Pancreas (tissue), 10 donors: ENCODE results near the gene CLK1. TPM values are rescaled to one million over a fixed set of nuclear protein-coding genes. Genes with fewer than 3 reads are reported as not detected.

Experiments used
- ATAC-seq, 4 donors: fragments of 200-7000 bp; cut with Tn5 transposase; one replicate each; pipeline versions ENCODE4 v1.8.0 to v1.9.1; 2020; ENCODE audit warnings: mild to moderate bottlenecking in 4 of 4, moderate library complexity in 4 of 4
- DNase-seq, 6 donors: peaks; one replicate each; pipeline ENCODE4 v3.0.0-alpha.2; 2020
- FAIRE-seq: peaks from 2 replicates; lab custom pipeline; 2012; peaks lifted over from hg19 to GRCh38; lab: Jason Lieb, UNC
- H3K27ac ChIP-seq, 4 donors: fragments of 200-600 bp; sonication (generic); 1 replicate in 3 of 4; 2 replicates in 1 of 4; pipeline versions ENCODE4 v1.5.0 to v1.8.0; 2020
- H3K27me3 ChIP-seq, 4 donors: fragments of 200-600 bp; one replicate each; pipeline ENCODE4 v1.8.0; 2021
- H3K36me3 ChIP-seq, 3 donors: fragments of 200-600 bp; sonication (generic) in 1 of 3; one replicate each; pipeline versions ENCODE4 v1.5.0 to v1.8.0; 2020 to 2021
- H3K4me1 ChIP-seq, 3 donors: fragments of 200-600 bp; one replicate each; pipeline ENCODE4 v1.8.0; 2021
- H3K4me3 ChIP-seq, 4 donors: fragments of 200-600 bp; sonication (generic) in 2 of 4; one replicate each; pipeline versions ENCODE4 v1.5.0 to v1.8.0; 2020 to 2021
- H3K9me3 ChIP-seq, 4 donors: fragments of 200-600 bp; one replicate each; pipeline ENCODE4 v1.8.0; 2021
- WGBS, 2 donors: extraction: QIAGEN DNeasy Blood & Tissue Kit; methylation state at CpG; one replicate each; pipeline ENCODE4 v1.1.7; 2013; 5-methylcytosine and 5-hydroxymethylcytosine counted together
- intact Hi-C, 3 donors: fragments of 100-400 bp; cut with DNase I; formaldehyde crosslinking; loops; one replicate each; pipeline versions ENCODE4 v1.11.1 to v1.14.2; 2022
- polyA plus RNA-seq, 2 donors: library from polyadenylated mRNA; stranded (reverse); fragments of 200-250 nt; gene quantifications; one replicate each; pipeline ENCODE4 v1.2.3, GENCODE V29; 2013
- total RNA-seq, 6 donors: library from RNA; stranded (reverse); fragmentation: NEBNext Ultra II Directional in 4 of 6; extraction: Animal tissue kit (Norgen Biotek cat#: 25700) in 4 of 6; gene quantifications; one replicate each; pipeline versions ENCODE4 v1.2.1 to v1.2.4, GENCODE V29; 2021 to 2023
- TF ChIP-seq, protein P1 (sequence below), 4 donors: fragments of 200-600 bp; sonication (generic) in 3 of 4; IDR thresholded peaks; one replicate each; pipeline versions ENCODE4 v1.5.0 to v1.8.0; 2021; ENCODE audit warnings: antibody characterized with exemption in 4 of 4
- donor health status: healthy with polysubstance abuse.
- donor health status: DM: no; HTN: no; CAD: no; lungs with moderate emphysema.
- donor health status: DM: no; HTN: no; CAD: no.
- donor health status: control.
- donor health status: control.
- donor health status: Bipolar disorder and iron deficiency.
- donor health status: DM: yes; HTN: yes; CAD: no.
- donor health status: DM: no; HTN: no; CAD: no.
- donor health status: DM: no; HTN: no; CAD: no.
- donor health status: DM: yes; HTN: yes; CAD: no.

CLK1 gene
- total and polyA plus RNA-seq, 8 donors = 45.0 to 573 (median 69.9) TPM

DNA sequence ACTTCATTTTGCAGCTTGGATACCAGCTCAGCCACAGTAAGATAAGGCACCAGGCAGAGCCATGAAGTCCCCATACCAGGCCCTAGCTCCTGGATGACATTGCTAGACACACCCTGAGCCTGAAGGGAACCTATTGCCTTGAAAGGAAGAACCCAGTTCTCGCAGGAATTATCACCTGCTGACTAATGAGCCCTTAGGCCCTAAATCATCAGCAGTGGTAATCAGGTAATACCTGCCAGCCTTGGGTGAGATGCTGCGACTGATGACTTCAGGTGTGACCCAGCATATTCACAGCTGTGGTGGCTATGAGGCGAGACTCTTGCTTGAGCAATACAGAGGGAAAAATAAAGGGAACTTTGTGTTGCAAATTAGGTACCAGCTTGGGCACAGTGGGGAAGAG, 24.9 kb downstream of the CLK1 start:
- WGBS, 2 donors = 90 to 100% methylated on average over 3 of the region's 3 CpGs
- ATAC-seq (no peak), DNase-seq (no peak), FAIRE-seq (no peak)
- no peaks in the 10 kb centered on the region for H3K36me3 ChIP-seq
- TF ChIP-seq, protein P1, sequence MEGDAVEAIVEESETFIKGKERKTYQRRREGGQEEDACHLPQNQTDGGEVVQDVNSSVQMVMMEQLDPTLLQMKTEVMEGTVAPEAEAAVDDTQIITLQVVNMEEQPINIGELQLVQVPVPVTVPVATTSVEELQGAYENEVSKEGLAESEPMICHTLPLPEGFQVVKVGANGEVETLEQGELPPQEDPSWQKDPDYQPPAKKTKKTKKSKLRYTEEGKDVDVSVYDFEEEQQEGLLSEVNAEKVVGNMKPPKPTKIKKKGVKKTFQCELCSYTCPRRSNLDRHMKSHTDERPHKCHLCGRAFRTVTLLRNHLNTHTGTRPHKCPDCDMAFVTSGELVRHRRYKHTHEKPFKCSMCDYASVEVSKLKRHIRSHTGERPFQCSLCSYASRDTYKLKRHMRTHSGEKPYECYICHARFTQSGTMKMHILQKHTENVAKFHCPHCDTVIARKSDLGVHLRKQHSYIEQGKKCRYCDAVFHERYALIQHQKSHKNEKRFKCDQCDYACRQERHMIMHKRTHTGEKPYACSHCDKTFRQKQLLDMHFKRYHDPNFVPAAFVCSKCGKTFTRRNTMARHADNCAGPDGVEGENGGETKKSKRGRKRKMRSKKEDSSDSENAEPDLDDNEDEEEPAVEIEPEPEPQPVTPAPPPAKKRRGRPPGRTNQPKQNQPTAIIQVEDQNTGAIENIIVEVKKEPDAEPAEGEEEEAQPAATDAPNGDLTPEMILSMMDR (IDR thresholded peaks at IDR 0.05) = no peak
- intact Hi-C loops = no loop called here
- no peak overlapping the region for H3K27ac ChIP-seq
- H3K9me3 ChIP-seq = no peaks in the 10 kb centered on the region
- H3K4me1 ChIP-seq = no peaks in the 10 kb centered on the region
- no peaks in the 10 kb centered on the region for H3K27me3 ChIP-seq
- H3K4me3 ChIP-seq = no peak overlapping the region

DNA sequence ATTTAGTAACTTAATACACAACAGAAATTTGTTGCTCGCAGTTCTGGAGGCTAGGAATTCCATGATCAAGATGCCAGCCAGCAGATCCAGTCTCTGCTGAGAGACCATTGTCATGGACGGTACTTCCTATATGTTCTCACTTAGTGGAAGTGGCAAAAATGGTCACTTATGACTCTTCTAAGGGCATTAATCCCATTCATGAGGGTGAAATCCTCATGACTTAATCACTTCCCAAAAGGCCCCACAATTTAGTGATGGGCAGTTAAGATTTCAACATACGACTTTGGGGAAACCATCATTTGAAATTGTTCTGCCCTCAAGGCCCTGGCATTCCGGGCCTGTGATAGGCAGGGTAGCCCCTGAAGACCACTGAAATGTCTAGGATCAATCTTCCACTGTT, 29.8 kb downstream of the CLK1 start:
- WGBS, 2 donors = 82% methylated on average over 4 of the region's 4 CpGs
- H3K27me3 ChIP-seq = no peaks in the 10 kb centered on the region
- DNase-seq (no peak), FAIRE-seq (no peak), ATAC-seq (no peak)
- no peaks in the 10 kb centered on the region for H3K9me3 ChIP-seq
- no peaks in the 10 kb centered on the region for H3K4me1 ChIP-seq
- no peak overlapping the region for H3K4me3 ChIP-seq
- TF ChIP-seq, protein P1 (IDR thresholded peaks at IDR 0.05) = no peak
- intact Hi-C loops = no loop called here
- H3K36me3 ChIP-seq = no peaks in the 10 kb centered on the region
- H3K27ac ChIP-seq = no peak overlapping the region

DNA sequence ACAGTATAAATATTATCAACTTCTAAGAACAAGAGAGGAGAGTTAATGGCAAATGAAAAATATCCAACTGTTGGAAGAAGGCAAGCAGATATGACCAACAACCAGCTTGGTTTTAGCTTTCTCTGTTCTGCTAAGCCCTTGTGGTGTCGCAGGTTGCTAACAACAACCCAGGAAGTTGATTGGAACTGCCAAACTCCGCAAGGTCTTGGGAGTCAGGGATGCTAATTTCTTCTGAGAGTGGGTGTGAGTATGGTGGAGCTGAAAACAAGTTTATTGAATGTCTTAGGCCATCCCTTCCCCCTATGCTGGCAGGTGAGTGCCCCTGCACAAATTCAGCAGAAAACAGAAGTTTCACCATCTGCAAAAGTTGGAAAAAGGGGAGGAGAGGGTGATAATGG, 35.2 kb downstream of the CLK1 start:
- no peak for FAIRE-seq
- H3K36me3 ChIP-seq = no peaks in the 10 kb centered on the region
- ATAC-seq = no peak

DNA sequence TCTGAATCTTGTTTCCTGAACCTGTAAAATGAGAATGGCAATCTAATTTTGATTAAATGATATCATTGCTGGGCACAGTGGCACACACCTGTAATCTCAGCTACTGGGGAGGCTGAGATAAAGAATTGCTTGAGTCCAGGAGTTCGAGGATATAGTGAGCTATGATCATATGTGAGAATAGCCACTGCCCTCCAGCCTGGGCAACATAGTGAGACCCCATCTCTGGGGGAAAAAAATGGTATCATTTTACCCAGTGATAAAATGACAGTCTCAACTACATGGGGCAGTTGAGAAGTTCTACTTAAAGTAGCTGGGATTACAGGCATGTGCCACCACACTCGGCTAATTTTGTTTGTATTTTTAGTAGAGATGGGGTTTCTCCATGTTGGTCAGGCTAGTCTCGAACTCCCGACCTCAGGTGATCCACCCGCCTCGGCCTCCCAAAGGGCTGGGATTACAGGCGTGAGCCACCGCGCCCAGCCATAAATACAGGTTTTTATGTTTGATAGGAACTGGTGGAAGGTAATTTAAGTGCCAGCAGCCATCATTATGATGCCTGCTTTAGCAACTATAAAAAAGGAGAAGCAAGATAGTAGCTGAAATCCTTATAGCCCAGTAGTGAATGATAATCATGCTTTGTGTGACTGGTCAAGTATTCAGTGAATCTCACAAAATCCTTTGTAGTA, 35.7 kb downstream of the CLK1 start:
- Histone ChIP-seq H3K27ac (no peak overlapping the region), H3K4me1 (no peaks in the 10 kb centered on the region), H3K4me3 (no peak overlapping the region), H3K9me3 (no peaks in the 10 kb centered on the region), H3K36me3 (no peaks in the 10 kb centered on the region), H3K27me3 (no peaks in the 10 kb centered on the region)
- intact Hi-C loops = no loop called here
- WGBS, 2 donors = 92 to 93% methylated on average over 9 of the region's 9 CpGs
- no peak for FAIRE-seq
- no peak for DNase-seq
- TF ChIP-seq, protein P1 (IDR thresholded peaks at IDR 0.05) = no peak
- no peak for ATAC-seq

More for the DNA sequence above, 35.2 kb downstream of the CLK1 start:
- Histone ChIP-seq H3K27me3 (no peaks in the 10 kb centered on the region), H3K4me3 (no peak overlapping the region), H3K27ac (no peak overlapping the region), H3K4me1 (no peaks in the 10 kb centered on the region), H3K9me3 (no peaks in the 10 kb centered on the region)
- DNase-seq = no peak
- 92 to 96% methylated on average over 2 of the region's 2 CpGs for WGBS, 2 donors
- intact Hi-C loops = no loop called here
- TF ChIP-seq, protein P1 (IDR thresholded peaks at IDR 0.05) = no peak

DNA sequence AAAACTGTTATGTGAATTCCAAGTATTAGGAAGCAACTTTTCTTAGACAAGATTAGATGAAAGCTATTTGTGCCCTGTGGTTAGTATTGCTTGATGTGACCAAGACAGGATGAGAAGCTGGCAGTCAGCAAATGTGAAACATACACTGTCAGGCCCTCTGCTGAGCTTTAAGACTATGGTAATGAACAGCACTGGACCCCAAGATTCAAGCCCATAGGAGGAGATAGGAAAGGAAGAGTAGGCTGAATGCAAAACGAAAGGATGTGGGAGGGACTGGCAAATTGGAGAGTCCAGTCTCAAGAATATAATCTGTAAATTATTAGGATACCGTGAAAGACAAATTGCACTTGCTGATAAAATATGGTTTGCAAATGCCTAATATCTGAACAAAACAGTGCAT, 36.4 kb downstream of the CLK1 start:
- TF ChIP-seq, protein P1 (IDR thresholded peaks at IDR 0.05) = no peak
- no peak for FAIRE-seq
- Histone ChIP-seq H3K36me3 (no peaks in the 10 kb centered on the region), H3K9me3 (no peaks in the 10 kb centered on the region), H3K4me3 (no peak overlapping the region), H3K27me3 (no peaks in the 10 kb centered on the region), H3K4me1 (no peaks in the 10 kb centered on the region), H3K27ac (no peak overlapping the region)
- WGBS, 2 donors = 64 to 72% methylated on average over 2 of the region's 2 CpGs
- intact Hi-C loops = no loop called here
- DNase-seq = no peak
- no peak for ATAC-seq
